Measurements from ENCODE around the gene ITGAL. TPM values are rescaled to one million over a fixed set of nuclear protein-coding genes. Genes with fewer than 3 reads are reported as not detected.
"Not testable (repeated sequence)": the region's sequence is repeated elsewhere in the genome, so short reads cannot be mapped to it uniquely, and the experiment has no call there.

Gene ITGAL
- total and polyA plus RNA-seq, 7 donors = 0.60 to 20.7 (median 2.8) TPM

- TF ChIP-seq CTCF (IDR thresholded peaks at IDR 0.05) = no peak
- TF ChIP-seq EP300 (IDR thresholded peaks at IDR 0.05) = no peak
- TF ChIP-seq POLR2AphosphoS5 (IDR thresholded peaks at IDR 0.05) = no peak
- no peak for TF ChIP-seq POLR2A (IDR thresholded peaks at IDR 0.05)
- H3K27me3 ChIP-seq = no peaks in the 10 kb centered on the region
- H3K4me3 ChIP-seq = peak overlapping the region; percentile 45 to 85 (median 66)
- H3K4me1 ChIP-seq = peaks cover 0 to 31% (median 25%) of the 10 kb centered on the region in 4 donors
- 5 to 18% methylated on average over 29 of the region's 29 CpGs for WGBS, 2 donors
- H3K9me3 ChIP-seq = no peaks in the 10 kb centered on the region
- H3K27ac ChIP-seq = peak overlapping the region; percentile 89 to 97 (median 94)
- H3K36me3 ChIP-seq = peaks cover 0 to 32% (median 8%) of the 10 kb centered on the region in 4 donors
- DNase-seq = no peak
- intact Hi-C loops (cut with DNase I) = loop anchor here (2.0 to 5.0 kb wide), 2 partner anchors 38 to 103 kb away; partner anchors contain the start of genes DCTPP1 and ZNF688
These were observed 61.3 kb downstream of the ITGAL start for GRCh38 chr16:30533748-30534367.

GRCh38 chr16:30534368-30535105, 62.0 kb downstream of the ITGAL start, which contains the start of gene ZNF747:
Gene ZNF747, minus strand, starts transcription at chr16:30534858. Its CDS starts 179 bp downstream, at chr16:30534679.
- Histone ChIP-seq H3K4me1 (peaks cover 0 to 31% (median 25%) of the 10 kb centered on the region in 4 donors), H3K36me3 (peaks cover 0 to 32% (median 8%) of the 10 kb centered on the region in 4 donors), H3K27me3 (no peaks in the 10 kb centered on the region), H3K9me3 (no peaks in the 10 kb centered on the region), H3K4me3 (peak within 1 kb of the TSS; percentile 45 to 85 (median 66)), H3K27ac (peak within 1 kb of the TSS; percentile 89 to 97 (median 94))
- intact Hi-C loops (cut with DNase I) = loop anchor here (1.0 to 5.0 kb wide), 4 partner anchors 23 to 104 kb away; partner anchors contain the start of genes DCTPP1 and ZNF688
- peak; percentile 97 for DNase-seq
- WGBS, 2 donors = 0% methylated on average over 70 of the region's 70 CpGs
- TF ChIP-seq POLR2AphosphoS5 (IDR thresholded peaks at IDR 0.05) = peak; percentile 73 to 86 (median 80)
- no peak for TF ChIP-seq CTCF (IDR thresholded peaks at IDR 0.05)
- TF ChIP-seq POLR2A (IDR thresholded peaks at IDR 0.05) = peak; percentile 50 to 65
- no peak for TF ChIP-seq EP300 (IDR thresholded peaks at IDR 0.05)

GRCh38 chr16:30535106-30535776, 62.7 kb downstream of the ITGAL start:
- peak overlapping the region; percentile 89 to 97 (median 94) for H3K27ac ChIP-seq
- peaks cover 0 to 31% (median 25%) of the 10 kb centered on the region in 4 donors for H3K4me1 ChIP-seq
- WGBS, 2 donors = 3 to 8% methylated on average over 18 of the region's 18 CpGs
- no peak for DNase-seq
- no peaks in the 10 kb centered on the region for H3K27me3 ChIP-seq
- peaks cover 0 to 29% (median 8%) of the 10 kb centered on the region in 4 donors for H3K36me3 ChIP-seq
- peak overlapping the region; percentile 45 to 85 (median 66) for H3K4me3 ChIP-seq
- TF ChIP-seq CTCF (IDR thresholded peaks at IDR 0.05) = no peak
- no peak for TF ChIP-seq EP300 (IDR thresholded peaks at IDR 0.05)
- TF ChIP-seq POLR2A (IDR thresholded peaks at IDR 0.05) = no peak
- TF ChIP-seq POLR2AphosphoS5 (IDR thresholded peaks at IDR 0.05) = no peak
- intact Hi-C loops (cut with DNase I) = loop anchor here (1.0 to 5.0 kb wide), 3 partner anchors 22 to 104 kb away; partner anchors contain the start of gene DCTPP1
- H3K9me3 ChIP-seq = no peaks in the 10 kb centered on the region

- Histone ChIP-seq H3K9me3 (no peaks in the 10 kb centered on the region), H3K27me3 (no peaks in the 10 kb centered on the region), H3K4me3 (peak overlapping the region; percentile 45 to 85 (median 66)), H3K27ac (peak overlapping the region; percentile 89 to 97 (median 94)), H3K4me1 (peaks cover 0 to 31% (median 25%) of the 10 kb centered on the region in 4 donors), H3K36me3 (peaks cover 0 to 24% (median 8%) of the 10 kb centered on the region in 4 donors)
- peak in 3 of 4 experiments; percentile 41 to 56 (median 49) for TF ChIP-seq CTCF (IDR thresholded peaks at IDR 0.05)
- TF ChIP-seq EP300 (IDR thresholded peaks at IDR 0.05) = no peak
- no peak for TF ChIP-seq POLR2A (IDR thresholded peaks at IDR 0.05)
- peak in 2 of 4 donors; percentile 16 to 17 for TF ChIP-seq POLR2AphosphoS5 (IDR thresholded peaks at IDR 0.05)
- intact Hi-C loops (cut with DNase I) = loop anchor here (1.0 to 5.0 kb wide), 3 partner anchors 22 to 105 kb away; partner anchors contain the start of gene DCTPP1
- DNase-seq = peak; percentile 90
- 28 to 35% methylated on average over 12 of the region's 12 CpGs for WGBS, 2 donors
These were observed 63.2 kb downstream of the ITGAL start for GRCh38 chr16:30535777-30536190.

- WGBS, 2 donors = 90 to 93% methylated on average over 13 of the region's 13 CpGs
- DNase-seq, H3K27me3 ChIP-seq, H3K4me3 ChIP-seq, H3K9me3 ChIP-seq: not testable (repeated sequence)
- Histone ChIP-seq H3K27ac (peak overlapping the region in 2 of 4 donors; percentile 92 to 97), H3K36me3 (peaks cover 0 to 17% (median 8%) of the 10 kb centered on the region in 4 donors), H3K4me1 (peaks cover 0 to 31% (median 25%) of the 10 kb centered on the region in 4 donors)
- intact Hi-C loops (cut with DNase I) = loop anchor here (5.0 kb wide), 1 partner anchor 96 kb away; no protein-coding TSS in a partner anchor
These were observed 64.0 kb downstream of the ITGAL start for GRCh38 chr16:30536391-30537024.

Data from sigmoid colon (tissue), 7 donors.